HG02571 (cell line): Measurements from ENCODE around the gene WDR77.

Experiments used
- ATAC-seq: cut with Tn5 transposase; IDR thresholded peaks from one replicate; pipeline ENCODE4 v1.9.1; 2021; ENCODE audit warnings: mild to moderate bottlenecking, moderate library complexity; ENCODE audit not compliant: unreplicated experiment

WDR77 gene

GRCh38 chr1:111470596-111470995, 21.5 kb upstream of the WDR77 start:
- ATAC-seq, result no peak

DNA sequence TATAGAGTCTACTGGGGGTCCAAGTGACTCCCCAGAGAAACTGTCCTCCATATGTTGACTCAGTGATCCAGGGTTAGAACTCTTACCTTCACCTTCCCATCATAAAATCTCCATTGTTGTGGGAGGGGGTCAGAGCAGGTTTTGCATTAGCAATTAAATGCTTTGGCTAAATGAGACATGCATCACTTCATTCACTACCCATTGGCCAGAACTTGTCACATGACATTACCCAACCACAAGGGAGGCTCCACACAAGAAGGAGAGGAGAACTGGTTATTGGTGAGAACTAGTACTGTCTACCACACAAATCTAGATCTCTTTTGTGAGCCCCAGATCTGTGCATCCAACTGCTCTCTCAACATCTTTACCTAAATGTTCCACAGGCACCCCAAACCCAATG, 20.5 kb upstream of the WDR77 start:
- no peak for ATAC-seq

GRCh38 chr1:111468717-111469100, 19.7 kb upstream of the WDR77 start:
- no peak for ATAC-seq

DNA sequence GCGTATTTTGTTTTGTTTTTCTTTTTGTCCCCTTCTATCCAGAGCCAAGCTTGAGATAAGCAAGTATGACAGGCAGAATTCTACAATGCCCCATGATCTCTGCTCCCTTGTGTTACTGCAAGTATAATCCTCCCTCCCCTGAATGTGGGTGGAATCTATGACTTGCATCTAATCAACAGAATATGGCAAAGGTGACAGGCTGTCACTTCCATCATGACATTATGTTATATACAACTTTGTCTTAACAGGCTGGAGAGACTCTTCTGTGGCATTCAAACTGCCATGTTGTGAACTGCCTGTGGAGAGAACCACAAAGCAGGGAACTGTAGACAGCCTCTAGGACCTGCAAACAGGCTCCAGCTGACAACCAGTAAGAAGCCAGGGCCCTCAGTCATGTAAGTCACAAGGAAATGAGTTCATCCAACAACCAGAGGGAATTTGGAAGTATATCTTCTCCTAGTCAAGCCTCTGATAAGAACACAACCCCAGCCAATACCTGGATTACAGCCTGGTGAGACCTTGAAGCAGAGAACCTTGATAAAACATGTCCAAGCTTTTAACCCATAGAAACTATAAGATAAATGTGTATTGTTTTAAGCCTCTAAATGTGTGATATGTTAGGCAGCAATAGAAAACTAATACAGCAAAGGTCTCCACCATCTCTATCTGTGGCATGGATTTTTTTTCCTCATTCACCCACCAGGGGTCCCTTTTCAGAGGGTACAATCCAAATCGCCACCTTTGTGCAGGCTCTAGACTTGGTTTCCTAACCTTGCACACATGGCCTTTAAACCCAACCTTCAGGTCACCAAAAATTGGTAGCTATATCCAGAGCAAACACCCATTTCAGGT, 19.0 kb upstream of the WDR77 start:
- no peak for ATAC-seq

DNA sequence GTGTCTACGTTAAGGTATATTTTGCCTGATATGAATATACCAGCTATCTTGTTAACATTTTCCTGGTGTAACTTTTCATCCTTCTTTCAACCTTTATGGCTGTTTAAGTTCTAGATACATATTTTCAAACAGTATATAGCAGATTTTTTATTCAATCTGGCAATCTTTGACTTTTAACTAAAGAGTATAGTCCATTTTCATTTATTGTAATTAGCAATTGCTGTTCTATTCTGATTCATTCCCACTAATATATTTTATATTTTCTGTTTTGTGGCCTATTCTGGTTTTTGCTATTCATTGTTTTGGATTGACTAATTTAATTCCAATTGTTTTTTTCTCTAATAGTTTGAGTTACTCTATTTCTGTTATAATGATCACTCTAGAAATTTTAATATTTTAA, 17.4 kb upstream of the WDR77 start:
- ATAC-seq, result no peak

- no peak for ATAC-seq
These were observed 16.7 kb upstream of the WDR77 start for GRCh38 chr1:111465754-111466153.

DNA sequence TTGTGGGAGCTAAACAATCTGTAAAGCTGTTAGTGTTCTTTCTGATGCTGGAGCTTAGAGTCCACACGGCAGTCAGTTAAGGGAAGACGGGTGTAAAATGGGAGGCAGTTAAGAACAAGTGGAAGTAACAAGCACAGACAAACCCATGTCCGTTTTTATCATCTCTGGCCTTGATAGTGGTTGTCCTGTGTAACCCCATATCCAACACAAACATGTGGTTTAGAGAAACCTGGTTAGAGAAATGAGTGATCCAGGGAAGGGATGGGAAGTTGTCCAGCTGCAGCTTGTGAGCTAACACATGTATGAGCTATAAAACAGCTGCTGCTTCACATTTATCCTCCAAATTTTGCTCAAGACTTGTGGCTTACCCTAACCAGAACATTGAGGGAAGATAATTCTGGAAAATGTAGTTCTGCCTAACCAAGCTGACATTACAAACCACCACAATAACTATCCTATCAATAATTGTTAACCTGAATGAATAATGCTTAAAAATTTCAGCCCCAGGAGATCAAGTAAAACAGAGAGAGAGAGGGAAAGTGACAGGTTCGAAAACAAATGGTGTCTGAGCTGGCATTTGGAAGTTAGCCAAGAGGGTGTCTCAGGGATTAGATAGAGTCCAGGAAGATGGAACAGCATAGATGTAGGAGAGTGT, 14.1 kb upstream of the WDR77 start:
- no peak for ATAC-seq

DNA sequence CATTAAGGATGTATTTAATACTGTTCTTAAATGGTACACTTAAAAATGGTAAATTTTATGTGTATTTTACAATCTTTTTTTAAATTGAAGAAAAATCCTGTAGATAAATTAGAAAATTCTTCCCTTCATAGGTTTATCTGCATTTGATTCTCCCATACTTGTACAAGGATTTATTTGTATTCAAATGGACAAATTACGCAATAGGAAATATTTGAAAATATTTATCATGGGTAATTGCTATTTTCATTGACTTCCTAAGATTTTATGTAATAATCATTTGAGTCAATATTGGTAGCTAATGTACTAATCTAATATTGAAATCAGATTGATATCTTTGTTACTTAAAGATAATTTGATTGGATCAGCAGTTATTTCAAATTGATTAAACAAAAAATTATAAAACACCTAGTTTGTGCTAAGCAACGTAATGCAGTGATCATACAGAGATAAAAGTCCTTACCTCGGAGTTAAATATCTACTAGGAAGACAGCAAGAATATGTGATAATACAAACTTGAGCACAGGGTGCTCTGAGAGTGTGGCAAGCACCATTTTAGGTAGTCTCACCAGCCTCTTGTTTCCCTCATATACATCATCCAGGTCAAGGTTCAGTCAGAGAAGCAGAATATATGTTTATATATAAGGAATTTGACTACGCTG, 13.4 kb upstream of the WDR77 start:
- ATAC-seq, result no peak

DNA sequence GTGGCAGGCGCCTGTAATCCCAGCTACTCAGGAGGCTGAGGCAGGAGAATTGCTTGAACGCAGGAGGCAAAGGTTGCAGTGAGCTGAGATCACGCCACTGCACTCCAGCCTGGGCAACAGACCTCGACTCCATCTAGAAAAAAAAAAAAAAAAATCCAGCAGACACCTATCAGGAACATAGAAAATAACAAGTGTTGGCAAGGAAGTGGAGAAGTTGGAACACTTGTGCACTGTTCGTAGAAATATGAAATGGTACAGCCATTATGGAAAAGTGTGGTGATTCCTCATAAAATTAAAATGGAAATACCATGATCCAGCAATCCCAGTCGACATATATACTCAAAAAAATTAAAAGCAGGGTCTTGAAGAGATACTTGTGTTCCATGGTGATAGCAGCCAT, 12.7 kb upstream of the WDR77 start:
- no peak for ATAC-seq

DNA sequence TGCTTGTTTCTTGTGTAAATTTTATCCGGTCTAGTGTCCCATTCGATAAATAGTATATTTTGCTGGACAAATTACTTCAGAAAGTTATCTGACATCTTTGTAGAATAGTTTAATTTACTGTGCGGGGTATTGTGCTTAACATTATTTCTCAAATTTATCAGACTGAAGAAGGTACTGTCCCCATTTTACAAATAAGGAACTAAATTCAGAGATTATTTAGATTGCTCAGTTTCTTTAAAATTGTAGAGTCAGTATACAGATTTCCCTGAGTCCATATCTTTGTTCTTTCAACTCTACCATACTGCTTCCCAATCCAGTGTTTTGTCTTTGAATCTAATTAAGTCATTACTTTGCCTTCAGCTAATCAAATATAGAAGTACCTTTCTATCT, 6.6 kb upstream of the WDR77 start:
- no peak for ATAC-seq

DNA sequence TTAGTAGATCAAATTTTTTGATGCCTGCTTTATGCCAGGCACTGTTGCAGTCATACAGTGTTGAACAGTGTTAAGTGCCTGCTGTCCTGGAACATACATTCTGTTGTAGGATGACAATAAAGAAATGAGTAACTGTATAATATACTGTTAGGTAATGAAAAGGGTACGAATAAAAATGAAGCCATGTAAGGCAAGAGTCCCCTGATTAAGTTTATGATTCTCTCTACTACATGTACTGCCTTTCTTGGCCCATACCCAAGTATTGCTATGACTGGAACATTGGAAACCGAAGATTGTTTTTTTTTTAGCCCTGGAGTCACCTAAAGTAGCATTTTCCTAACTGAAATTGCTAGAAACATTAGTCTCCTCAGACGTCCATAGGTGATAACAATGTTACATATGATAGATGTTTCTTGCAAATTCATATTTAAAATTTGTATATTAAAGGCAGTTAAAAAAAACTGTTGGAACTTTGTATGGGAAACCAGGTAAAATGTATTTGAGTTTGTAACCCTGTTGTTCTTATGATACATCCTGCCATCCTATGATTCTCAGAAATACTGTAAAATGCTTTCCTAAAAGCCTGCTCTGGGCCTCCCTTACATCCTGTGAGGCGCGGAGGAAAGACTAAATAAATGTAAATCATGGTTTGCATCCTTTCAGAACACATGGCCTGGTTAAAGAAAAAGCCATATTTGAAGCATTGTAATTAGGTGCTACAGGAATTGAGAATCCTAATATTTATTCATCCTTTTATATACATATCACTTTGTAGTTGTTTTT, 6.0 kb upstream of the WDR77 start:
- no peak for ATAC-seq

GRCh38 chr1:111453706-111454105, 4.7 kb upstream of the WDR77 start:
- no peak for ATAC-seq

DNA sequence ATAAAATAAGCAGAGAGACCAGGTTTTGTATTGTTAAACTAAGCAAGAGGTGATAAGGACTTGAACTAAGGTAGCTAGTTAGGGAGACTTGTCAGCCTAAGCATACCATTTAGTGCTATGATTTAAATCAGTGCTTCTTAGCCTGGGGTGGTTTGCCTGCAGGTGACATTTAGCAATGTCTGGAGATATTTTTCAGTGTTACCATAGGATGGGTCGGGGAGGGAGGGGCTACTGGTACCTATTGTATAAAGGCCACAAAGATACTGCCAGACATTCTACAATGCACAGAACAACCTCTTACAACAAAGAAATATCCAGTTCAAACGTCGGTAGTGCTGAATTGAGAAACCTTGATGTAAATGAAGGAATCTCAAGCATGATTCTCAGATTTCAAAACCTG, 3.5 kb upstream of the WDR77 start:
- ATAC-seq, result no peak

DNA sequence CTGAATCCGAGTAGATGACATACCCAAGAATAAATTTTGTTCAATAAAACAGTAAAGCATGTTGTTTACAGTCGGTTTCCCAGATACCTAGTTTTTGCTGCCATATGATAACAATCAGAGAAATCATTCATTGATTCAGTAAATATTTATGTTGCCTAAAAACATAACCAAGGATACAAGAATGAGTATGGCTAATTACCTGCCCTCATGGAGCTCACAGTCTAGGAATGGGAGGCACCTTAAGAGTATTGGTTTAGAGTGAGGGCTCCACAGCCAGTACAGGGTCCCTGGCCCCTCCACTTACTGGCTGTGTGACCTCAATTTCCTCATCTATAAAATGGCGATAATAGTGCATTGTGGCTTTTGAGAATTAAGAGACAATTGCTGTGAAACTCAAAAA, 1.1 kb upstream of the WDR77 start:
- ATAC-seq, result no peak

DNA sequence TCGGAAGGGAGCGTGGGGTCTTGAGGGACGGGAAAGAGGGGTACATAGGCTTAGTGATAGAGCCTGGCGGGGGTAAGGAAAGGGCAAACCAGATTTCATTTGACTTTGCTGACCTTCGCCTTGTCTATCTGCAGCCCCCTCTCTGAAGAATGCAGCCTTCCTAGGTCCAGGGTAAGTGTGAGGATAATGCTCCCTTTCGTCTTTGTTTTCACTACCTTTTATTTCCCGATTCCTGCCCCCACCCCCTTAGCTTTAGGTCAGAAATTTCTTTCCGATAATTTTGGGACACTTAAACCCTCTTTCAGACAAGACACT, 604 bp upstream of the WDR77 start:
- no peak for ATAC-seq

DNA sequence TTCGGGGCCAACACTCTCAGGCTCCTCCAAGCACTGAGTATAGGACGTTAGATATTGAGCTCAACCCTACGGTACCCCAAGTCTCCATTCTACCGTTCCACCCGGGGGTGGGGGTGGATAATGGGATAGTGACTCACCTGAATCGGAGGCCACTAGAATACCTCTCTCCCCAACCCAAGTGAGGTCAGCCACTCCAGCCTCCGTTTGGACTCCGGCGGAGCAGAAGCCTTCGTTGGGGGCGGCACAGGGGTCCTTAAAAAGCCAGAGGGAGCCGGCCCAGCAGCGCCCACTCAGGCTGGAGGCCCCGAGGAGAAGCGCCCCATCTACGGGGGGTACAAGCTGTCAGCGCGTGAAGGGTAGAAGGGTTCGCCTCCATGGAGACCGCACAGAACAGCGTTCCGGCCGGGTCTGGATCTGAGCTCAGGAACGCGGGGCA, 556 bp downstream of the WDR77 start:
- ATAC-seq, result peak; percentile 22

DNA sequence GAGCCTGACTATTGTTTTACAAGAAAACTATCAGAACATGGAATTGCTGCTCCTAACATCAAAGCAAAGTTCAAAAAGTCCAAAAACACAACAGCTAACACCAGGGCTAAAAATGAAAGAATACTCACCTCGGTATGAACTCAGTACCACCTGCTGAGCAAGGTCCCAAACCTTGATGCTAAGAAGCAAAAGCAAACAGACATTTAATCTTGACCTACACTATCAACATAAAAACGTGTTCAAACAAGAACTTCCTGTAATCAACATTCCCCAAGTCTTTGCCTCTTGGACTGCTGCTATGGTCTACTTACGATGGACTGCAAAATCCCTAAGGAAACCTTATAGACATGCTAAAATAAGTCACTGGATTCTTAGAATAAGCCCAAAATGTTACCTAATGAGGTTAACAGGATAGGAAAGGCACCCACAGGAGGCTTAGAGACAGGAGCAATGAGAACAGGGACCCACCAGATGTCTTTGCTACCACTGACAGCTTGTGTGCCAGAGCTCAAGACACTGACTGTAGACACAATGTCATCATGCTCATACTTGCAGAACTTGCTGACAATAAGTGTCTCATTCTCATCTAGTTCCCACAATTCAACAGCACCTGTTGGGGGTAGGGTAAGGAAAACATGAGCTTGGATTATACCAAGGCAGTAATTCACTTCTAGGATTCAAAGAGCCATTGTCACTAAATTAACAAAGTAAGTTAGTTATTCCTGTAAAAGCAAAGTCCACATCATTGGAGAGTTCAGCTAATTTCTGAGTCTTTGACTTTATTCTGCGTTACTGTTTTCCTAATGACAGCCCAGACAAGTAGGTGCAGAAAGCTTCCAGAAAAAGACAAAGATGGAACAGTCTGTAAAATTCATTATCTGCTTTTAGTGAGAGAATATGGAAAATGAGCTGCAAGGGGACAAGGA, 1.8 kb downstream of the WDR77 start:
- ATAC-seq, result no peak

- no peak for ATAC-seq
These were observed 2.5 kb downstream of the WDR77 start for GRCh38 chr1:111446546-111446945.

DNA sequence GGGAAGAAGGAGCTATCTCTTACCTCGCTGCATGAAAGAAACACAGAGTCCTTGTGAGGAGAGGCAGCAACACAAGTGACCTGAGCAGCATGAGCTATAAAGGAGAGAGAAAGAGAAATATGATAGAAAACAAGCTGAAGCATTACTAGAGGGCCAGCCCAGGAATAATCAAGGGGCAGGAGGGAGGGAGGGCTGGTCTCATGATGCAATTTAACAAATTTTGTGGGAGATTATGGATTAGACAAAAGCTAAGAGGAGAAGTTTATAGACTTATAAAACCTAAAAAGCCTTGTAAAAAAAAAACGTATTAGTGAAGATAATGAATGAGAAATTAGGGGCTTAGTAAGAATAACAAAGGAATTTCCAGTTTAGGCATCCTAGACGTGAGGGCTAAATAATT, 5.0 kb downstream of the WDR77 start:
- ATAC-seq, result no peak

DNA sequence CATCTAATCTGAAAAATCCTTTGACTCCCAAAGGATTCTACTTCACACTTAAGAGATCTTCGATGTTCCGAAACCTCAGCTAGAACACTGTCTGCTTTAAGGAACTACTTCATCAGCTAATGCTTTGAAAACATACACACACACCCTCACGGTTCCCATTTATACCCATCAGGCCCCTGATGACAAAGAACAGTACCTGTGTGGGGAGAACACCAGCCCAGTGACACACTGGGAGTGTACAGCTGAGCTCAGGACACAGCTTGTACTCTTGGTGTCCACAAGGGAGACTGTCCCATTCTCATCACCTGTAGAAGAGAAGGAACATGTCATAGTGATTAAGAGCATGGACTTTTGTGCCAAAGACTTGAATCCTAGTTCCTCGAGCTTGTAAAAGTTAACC, 6.6 kb downstream of the WDR77 start:
- no peak for ATAC-seq
